ENCODE results near the gene ABCD2.

The ABCD2 gene

DNA sequence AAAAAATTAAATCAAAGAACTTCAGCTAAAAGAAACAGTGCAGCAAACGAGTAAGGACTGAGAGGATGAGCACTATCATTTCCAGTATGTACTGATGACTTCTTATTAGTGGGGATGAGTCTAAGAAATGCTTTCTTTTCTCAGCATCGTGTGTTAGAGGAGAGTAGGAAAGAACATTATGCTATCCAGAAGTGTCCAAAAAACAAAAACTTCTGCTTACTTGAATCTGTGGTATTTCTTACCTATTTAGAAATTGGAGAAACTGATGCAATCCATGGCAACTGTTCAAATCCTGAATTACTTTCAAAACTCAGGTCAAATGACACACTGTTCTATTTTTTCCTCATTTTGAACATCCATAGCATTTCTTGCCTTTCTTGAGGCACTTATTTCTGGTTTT is 23.7 kb downstream of the ABCD2 start:
- H3K36me3 ChIP-seq (replicated peaks; ENCODE audit: low read depth, low read length), result no peaks in the 10 kb centered on the region
- no peaks in the 10 kb centered on the region for H3K79me2 ChIP-seq (ENCODE audit: low read length)
- no peaks in the 10 kb centered on the region for H3K27me3 ChIP-seq (ENCODE audit: low read depth, low read length)
- H2AFZ ChIP-seq (ENCODE audit: low read depth, low read length), result peak overlapping the region; percentile 56; the same call in 1 of the 2 replicates
- TF ChIP-seq, protein P1, sequence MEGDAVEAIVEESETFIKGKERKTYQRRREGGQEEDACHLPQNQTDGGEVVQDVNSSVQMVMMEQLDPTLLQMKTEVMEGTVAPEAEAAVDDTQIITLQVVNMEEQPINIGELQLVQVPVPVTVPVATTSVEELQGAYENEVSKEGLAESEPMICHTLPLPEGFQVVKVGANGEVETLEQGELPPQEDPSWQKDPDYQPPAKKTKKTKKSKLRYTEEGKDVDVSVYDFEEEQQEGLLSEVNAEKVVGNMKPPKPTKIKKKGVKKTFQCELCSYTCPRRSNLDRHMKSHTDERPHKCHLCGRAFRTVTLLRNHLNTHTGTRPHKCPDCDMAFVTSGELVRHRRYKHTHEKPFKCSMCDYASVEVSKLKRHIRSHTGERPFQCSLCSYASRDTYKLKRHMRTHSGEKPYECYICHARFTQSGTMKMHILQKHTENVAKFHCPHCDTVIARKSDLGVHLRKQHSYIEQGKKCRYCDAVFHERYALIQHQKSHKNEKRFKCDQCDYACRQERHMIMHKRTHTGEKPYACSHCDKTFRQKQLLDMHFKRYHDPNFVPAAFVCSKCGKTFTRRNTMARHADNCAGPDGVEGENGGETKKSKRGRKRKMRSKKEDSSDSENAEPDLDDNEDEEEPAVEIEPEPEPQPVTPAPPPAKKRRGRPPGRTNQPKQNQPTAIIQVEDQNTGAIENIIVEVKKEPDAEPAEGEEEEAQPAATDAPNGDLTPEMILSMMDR (IDR thresholded peaks at IDR 0.05; ENCODE audit: low read depth, low read length), result no peak
- no peak for TF ChIP-seq EZH2phosphoT487 (IDR thresholded peaks at IDR 0.05; ENCODE audit: low read depth)
- no peak overlapping the region for H3K4me2 ChIP-seq (ENCODE audit: low read length)
- 0 out of 2 replicates have a peak, but pooled peaks cover 4% of the 10 kb centered on the region for H3K4me1 ChIP-seq (ENCODE audit: low read length)
- H3K27ac ChIP-seq (ENCODE audit: low read length), result no peak overlapping the region
- H3K4me3 ChIP-seq (ENCODE audit: low read length), result no peak overlapping the region
- no peaks in the 10 kb centered on the region for H4K20me1 ChIP-seq (ENCODE audit: insufficient read depth, low read length)
- H3K9me3 ChIP-seq (ENCODE audit: insufficient read depth, low read length), result no peaks in the 10 kb centered on the region
- no peak overlapping the region for H3K9ac ChIP-seq (ENCODE audit: low read length)

DNA sequence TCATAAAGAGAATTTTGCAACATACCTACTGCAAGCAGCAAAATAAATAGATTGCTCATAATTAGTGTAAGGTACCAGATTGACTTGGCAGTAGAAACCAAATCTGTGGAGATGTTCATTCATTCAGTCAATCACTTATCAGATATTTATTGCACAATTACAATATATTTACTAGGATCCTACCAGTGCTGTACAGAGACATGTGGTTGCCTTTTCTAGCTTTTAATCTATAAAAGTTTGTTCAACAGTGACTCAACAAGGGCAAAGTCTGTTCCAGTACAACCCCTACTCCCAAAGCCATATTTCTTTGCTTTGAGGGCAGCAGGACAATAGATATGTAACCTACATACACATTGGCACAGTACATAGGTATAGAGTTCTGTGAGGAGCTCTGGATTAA is 27.3 kb downstream of the ABCD2 start:
- H2AFZ ChIP-seq (ENCODE audit: low read depth, low read length), result no peak overlapping the region
- no peaks in the 10 kb centered on the region for H3K9me3 ChIP-seq (ENCODE audit: insufficient read depth, low read length)
- H4K20me1 ChIP-seq (ENCODE audit: insufficient read depth, low read length), result no peaks in the 10 kb centered on the region
- H3K4me3 ChIP-seq (ENCODE audit: low read length), result no peak overlapping the region
- H3K36me3 ChIP-seq (replicated peaks; ENCODE audit: low read depth, low read length), result no peaks in the 10 kb centered on the region
- TF ChIP-seq, protein P1 (IDR thresholded peaks at IDR 0.05; ENCODE audit: low read depth, low read length), result no peak
- TF ChIP-seq EZH2phosphoT487 (IDR thresholded peaks at IDR 0.05; ENCODE audit: low read depth), result no peak
- H3K4me1 ChIP-seq (ENCODE audit: low read length), result 0 out of 2 replicates have a peak, but pooled peaks cover 8% of the 10 kb centered on the region
- no peaks in the 10 kb centered on the region for H3K79me2 ChIP-seq (ENCODE audit: low read length)
- no peaks in the 10 kb centered on the region for H3K27me3 ChIP-seq (ENCODE audit: low read depth, low read length)
- H3K27ac ChIP-seq (ENCODE audit: low read length), result no peak overlapping the region
- no peak overlapping the region for H3K9ac ChIP-seq (ENCODE audit: low read length)
- H3K4me2 ChIP-seq (ENCODE audit: low read length), result no peak overlapping the region

DNA sequence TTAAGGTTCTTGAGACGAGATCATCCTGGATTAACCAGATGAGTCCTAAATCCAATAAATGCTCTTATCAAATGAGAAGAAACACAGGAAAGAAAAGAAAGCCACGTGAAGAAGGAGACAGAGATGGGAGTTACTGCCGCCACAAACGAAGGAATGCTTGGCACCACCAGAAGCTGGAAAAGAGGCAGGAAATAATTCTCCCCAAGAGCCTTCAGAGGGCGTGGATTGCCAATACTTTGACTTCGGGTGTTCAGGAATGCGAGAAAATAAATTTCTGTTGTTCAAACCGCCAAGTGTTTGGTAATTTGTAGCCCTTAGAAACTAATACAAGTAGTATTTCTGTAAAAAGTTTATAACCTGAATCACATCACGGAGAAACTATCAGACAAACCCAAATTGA is 31.3 kb downstream of the ABCD2 start:
- no peak overlapping the region for H2AFZ ChIP-seq (ENCODE audit: low read depth, low read length)
- H4K20me1 ChIP-seq (ENCODE audit: insufficient read depth, low read length), result no peaks in the 10 kb centered on the region
- no peaks in the 10 kb centered on the region for H3K79me2 ChIP-seq (ENCODE audit: low read length)
- no peak overlapping the region for H3K4me3 ChIP-seq (ENCODE audit: low read length)
- no peaks in the 10 kb centered on the region for H3K36me3 ChIP-seq (replicated peaks; ENCODE audit: low read depth, low read length)
- no peak overlapping the region for H3K9ac ChIP-seq (ENCODE audit: low read length)
- peaks cover 5% of the 10 kb centered on the region; the same call in 1 of the 2 replicates for H3K4me1 ChIP-seq (ENCODE audit: low read length)
- H3K9me3 ChIP-seq (ENCODE audit: insufficient read depth, low read length), result no peaks in the 10 kb centered on the region
- TF ChIP-seq, protein P1 (IDR thresholded peaks at IDR 0.05; ENCODE audit: low read depth, low read length), result no peak
- no peak for TF ChIP-seq EZH2phosphoT487 (IDR thresholded peaks at IDR 0.05; ENCODE audit: low read depth)
- H3K27ac ChIP-seq (ENCODE audit: low read length), result no peak overlapping the region
- H3K4me2 ChIP-seq (ENCODE audit: low read length), result no peak overlapping the region
- no peaks in the 10 kb centered on the region for H3K27me3 ChIP-seq (ENCODE audit: low read depth, low read length)

DNA sequence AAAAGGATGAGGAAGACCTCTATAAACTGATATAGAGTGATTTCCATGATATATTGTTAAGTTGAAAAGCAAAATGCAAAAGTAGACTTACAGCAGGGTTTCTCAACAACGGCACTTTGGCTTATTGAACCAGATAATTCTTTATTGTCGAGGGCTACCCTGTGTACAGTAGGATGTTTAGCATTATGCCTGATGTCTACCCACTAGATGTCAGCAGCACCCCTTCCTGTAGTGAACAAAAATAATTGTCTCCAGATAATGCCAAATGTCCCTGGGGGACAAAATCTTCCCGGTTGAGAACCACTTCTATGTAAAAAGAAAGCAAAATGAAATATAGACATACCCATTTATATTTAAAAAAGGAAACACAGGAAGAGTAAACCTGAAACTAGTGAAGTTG is 32.4 kb downstream of the ABCD2 start:
- Histone ChIP-seq H3K27me3 (ENCODE audit: low read depth, low read length) (no peaks in the 10 kb centered on the region), H2AFZ (ENCODE audit: low read depth, low read length) (no peak overlapping the region), H4K20me1 (ENCODE audit: insufficient read depth, low read length) (no peaks in the 10 kb centered on the region), H3K4me2 (ENCODE audit: low read length) (peak overlapping the region; percentile 43), H3K9ac (ENCODE audit: low read length) (no peak overlapping the region), H3K27ac (ENCODE audit: low read length) (no peak overlapping the region), H3K4me1 (ENCODE audit: low read length) (peaks cover 5% of the 10 kb centered on the region; the same call in 1 of the 2 replicates), H3K79me2 (ENCODE audit: low read length) (no peaks in the 10 kb centered on the region), H3K9me3 (ENCODE audit: insufficient read depth, low read length) (no peaks in the 10 kb centered on the region), H3K36me3 (replicated peaks; ENCODE audit: low read depth, low read length) (no peaks in the 10 kb centered on the region), H3K4me3 (ENCODE audit: low read length) (no peak overlapping the region; the same call in 1 of the 2 replicates)
- TF ChIP-seq, protein P1 (IDR thresholded peaks at IDR 0.05; ENCODE audit: low read depth, low read length), result peak; percentile 90
- TF ChIP-seq EZH2phosphoT487 (IDR thresholded peaks at IDR 0.05; ENCODE audit: low read depth), result no peak
